CD4-positive, alpha-beta T cell treated with Interleukin-17A for 4 hours (primary cell): ENCODE data around the gene TEDC1.

Experiments used
- DNase-seq: peaks from one replicate; pipeline ENCODE4 v3.0.0-alpha.2; 2020; ENCODE audit warnings: mixed read lengths

TEDC1 gene

GRCh38 chr14:105490572-105491365 lies at the start of gene TEDC1:
Gene TEDC1, plus strand, starts transcription at chr14:105491246. Its CDS starts 130 bp downstream, at chr14:105491376.
- DNase-seq: peak; percentile 98

- DNase-seq: no peak
These were observed 48.9 kb upstream of the TEDC1 start for GRCh38 chr14:105442125-105442524.

GRCh38 chr14:105442834-105443233 lies 48.2 kb upstream of the TEDC1 start:
- DNase-seq: no peak

- DNase-seq: no peak
These were observed 46.2 kb upstream of the TEDC1 start for GRCh38 chr14:105444859-105445258.

GRCh38 chr14:105445290-105445689 lies 45.8 kb upstream of the TEDC1 start:
- no peak for DNase-seq

GRCh38 chr14:105445901-105446845 lies 44.9 kb upstream of the TEDC1 start:
- no peak for DNase-seq

- no peak for DNase-seq
These were observed 44.1 kb upstream of the TEDC1 start for GRCh38 chr14:105446971-105447370.

GRCh38 chr14:105447651-105448640 lies 43.1 kb upstream of the TEDC1 start:
- DNase-seq: no peak

GRCh38 chr14:105448706-105449111 lies 42.3 kb upstream of the TEDC1 start:
- peak; percentile 79 for DNase-seq

- no peak for DNase-seq
These were observed 41.5 kb upstream of the TEDC1 start for GRCh38 chr14:105449276-105450122.

- no peak for DNase-seq
These were observed 40.9 kb upstream of the TEDC1 start for GRCh38 chr14:105450123-105450505.

GRCh38 chr14:105450864-105451720 lies 40.0 kb upstream of the TEDC1 start:
- DNase-seq: no peak

- no peak for DNase-seq
These were observed 38.1 kb upstream of the TEDC1 start for GRCh38 chr14:105452963-105453362.

- no peak for DNase-seq
These were observed 37.2 kb upstream of the TEDC1 start for GRCh38 chr14:105453847-105454246.

GRCh38 chr14:105455086-105455640 lies 35.9 kb upstream of the TEDC1 start:
- no peak for DNase-seq

GRCh38 chr14:105455766-105456660 lies 35.0 kb upstream of the TEDC1 start:
- no peak for DNase-seq

GRCh38 chr14:105456736-105457617 lies 34.1 kb upstream of the TEDC1 start:
- no peak for DNase-seq

- DNase-seq: no peak
These were observed 33.0 kb upstream of the TEDC1 start for GRCh38 chr14:105458010-105458409.
